Left lobe of liver (tissue), 2 donors: ENCODE measurements around the gene CTDP1. TPM values are rescaled to one million over a fixed set of nuclear protein-coding genes. Genes with fewer than 3 reads are reported as not detected.

Experiments
- ATAC-seq: fragments of 200-7000 bp; cut with Tn5 transposase; one replicate; pipeline ENCODE4 v1.9.1; 2020; ENCODE audit warnings: mild to moderate bottlenecking, moderate library complexity
- DNase-seq: peaks from one replicate; pipeline ENCODE4 v3.0.0-alpha.2; 2020; ENCODE audit warnings: low spot score
- total RNA-seq: library from RNA; stranded (reverse); gene quantifications from one replicate; pipeline ENCODE4 v1.2.1, GENCODE V29; 2021
- donor health status: DM: no; HTN: no; CAD: no; lungs with moderate emphysema.
- donor health status: DM: no; HTN: yes; CAD: no.

CTDP1 gene
- total RNA-seq, 1 donor from 2014 or later, result 10.1 TPM

GRCh38 chr18:79803611-79804051 lies 124.0 kb downstream of the CTDP1 start:
- DNase-seq (no peak), ATAC-seq (no peak)

Other genes starting within 250 kb of the CTDP1 start
- not detected for gene KCNG2, start 118.1 kb downstream of the CTDP1 start, total RNA-seq